Measurements from ENCODE around the gene TRPV5.

The TRPV5 gene

GRCh38 chr7:142868188-142868985, 65.2 kb downstream of the TRPV5 start:
- no peak for DNase-seq

GRCh38 chr7:142867398-142868187, 66.0 kb downstream of the TRPV5 start:
- no peak for DNase-seq

DNA sequence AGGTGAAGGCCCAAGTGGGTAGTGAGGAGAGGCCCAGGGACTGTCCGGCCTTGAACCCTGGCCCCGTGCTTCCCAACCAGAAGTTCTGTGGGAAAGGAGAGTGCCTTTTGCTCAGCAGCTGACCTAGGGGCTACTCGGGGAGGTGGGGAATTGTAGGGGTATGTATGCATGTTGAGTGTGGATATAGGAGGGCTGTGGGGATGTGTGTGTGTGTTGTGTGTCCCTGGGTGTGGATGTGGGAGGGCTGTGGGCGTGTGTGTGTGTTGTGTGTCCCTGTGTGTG, 66.5 kb downstream of the TRPV5 start:
- no peak for DNase-seq

DNA sequence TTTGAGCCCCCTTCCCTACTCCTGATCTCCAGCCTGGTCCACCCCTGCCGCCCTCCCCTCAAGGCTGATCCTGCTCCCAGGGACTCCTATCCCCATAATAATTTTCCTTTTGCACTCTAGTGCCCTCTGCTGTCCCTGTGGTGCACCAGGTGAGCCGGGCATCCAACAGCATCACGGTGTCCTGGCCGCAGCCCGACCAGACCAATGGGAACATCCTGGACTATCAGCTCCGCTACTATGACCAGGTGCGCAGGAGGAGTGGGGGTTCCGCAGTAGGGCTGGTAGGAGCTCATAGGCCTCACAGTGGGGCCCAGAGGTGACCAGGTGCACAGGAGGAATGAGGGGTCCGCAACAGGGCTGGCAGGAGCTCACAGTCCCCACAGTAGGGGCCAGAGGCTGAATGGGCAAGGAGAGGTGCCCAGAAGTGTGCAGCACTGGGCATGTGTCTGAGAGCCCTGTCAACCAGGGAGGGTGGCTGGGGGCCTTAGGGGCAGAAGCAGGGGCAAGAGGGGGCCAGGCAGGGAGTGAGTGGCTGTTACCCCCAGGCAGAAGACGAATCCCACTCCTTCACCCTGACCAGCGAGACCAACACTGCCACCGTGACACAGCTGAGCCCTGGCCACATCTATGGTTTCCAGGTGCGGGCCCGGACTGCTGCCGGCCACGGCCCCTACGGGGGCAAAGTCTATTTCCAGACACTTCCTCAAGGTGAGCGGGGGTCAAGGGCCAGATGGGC, 67.0 kb downstream of the TRPV5 start:
- DNase-seq: no peak

DNA sequence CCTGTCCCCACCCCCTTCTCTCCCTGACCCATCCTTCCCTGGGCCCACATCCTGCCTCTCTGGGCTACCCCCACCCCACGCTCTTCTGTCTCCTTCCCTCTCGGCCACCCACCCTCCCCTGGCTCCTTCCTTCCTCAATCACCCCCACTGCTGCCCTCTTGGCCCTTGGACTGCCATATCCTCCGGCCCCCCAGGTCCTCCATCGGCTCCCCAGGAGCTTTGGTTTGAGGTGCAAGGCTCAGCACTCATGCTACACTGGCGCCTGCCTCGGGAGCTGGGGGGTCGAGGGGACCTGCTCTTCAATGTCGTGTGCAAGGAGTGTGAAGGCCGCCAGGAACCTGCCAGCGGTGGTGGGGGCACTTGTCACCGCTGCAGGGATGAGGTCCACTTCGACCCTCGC, 67.8 kb downstream of the TRPV5 start:
- DNase-seq: no peak

DNA sequence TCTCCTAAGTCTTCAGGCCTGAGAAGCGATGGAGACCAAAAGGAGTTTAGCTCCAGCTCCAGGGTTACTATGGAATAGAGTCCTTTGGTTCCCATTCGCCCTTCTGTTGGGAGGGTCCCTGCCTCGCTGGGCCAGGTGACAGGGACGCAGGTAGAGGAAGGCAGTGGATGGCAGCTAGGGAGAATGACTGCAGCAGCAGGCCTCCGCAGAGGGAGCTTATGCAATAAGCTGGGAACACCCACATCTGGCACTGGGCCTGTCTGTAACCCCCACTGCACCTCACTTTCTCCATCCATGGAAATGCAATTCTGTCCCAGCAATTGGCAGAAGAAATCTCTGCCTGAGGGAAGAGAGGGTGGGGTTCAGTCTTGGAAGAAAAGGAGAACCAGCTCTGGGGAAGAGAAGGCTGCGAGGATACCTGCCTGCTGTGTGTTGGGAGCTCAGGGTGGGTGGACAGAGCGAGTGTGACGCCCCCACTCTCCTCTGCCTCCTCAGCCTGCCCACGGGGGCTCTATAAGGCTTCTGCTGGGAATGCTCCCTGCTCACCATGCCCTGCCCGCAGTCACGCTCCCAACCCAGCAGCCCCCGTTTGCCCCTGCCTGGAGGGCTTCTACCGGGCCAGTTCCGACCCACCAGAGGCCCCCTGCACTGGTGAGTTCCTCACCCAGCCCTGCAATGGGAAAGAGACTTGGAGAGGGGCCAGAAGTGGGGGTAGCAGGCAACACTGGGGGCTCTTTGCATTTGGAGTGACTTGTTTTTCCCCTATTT, 68.4 kb downstream of the TRPV5 start:
- no peak for DNase-seq

DNA sequence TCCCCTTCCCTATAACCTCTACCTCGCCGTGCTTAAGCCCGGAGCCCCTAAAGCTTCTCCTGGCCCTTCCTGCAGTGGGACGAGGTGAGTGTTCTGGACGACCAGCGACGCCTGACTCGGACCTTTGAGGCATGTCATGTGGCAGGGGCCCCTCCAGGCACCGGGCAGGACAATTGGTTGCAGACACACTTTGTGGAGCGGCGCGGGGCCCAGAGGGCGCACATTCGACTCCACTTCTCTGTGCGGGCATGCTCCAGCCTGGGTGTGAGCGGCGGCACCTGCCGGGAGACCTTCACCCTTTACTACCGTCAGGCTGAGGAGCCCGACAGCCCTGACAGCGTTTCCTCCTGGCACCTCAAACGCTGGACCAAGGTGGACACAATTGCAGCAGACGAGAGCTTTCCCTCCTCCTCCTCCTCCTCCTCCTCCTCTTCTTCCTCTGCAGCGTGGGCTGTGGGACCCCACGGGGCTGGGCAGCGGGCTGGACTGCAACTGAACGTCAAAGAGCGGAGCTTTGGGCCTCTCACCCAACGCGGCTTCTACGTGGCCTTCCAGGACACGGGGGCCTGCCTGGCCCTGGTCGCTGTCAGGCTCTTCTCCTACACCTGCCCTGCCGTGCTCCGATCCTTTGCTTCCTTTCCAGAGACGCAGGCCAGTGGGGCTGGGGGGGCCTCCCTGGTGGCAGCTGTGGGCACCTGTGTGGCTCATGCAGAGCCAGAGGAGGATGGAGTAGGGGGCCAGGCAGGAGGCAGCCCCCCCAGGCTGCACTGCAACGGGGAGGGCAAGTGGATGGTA, 69.5 kb downstream of the TRPV5 start:
- no peak for DNase-seq

DNA sequence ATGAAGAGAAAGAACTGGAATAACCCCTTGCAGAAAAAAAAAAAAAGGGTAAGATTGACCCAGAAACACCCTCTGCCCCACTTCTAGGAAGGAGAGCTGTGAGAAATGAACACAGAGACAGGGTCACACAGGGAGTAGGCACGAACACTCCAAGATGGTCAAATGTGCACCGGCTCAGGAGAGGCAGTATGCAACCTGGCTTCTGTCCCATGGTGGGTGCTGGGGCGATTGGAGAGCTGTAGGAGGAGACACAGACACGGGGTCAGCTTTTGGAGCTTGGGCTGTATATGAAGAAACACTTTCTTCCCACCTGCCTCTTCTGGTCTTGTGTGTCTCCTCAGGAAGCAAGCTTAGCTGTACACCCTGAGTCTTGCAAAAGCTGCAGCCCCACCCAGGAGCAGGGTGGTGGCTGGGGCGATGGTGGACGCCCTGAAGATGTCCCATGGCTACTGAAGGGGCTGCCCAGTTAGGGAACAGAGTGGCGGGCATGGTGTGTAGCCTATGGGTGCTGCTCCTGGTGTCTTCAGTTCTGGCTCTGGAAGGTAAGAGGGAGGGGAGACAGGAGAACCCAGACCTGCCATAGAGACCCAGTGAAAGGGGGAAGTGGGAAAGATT, 70.7 kb downstream of the TRPV5 start:
- no peak for DNase-seq

DNA sequence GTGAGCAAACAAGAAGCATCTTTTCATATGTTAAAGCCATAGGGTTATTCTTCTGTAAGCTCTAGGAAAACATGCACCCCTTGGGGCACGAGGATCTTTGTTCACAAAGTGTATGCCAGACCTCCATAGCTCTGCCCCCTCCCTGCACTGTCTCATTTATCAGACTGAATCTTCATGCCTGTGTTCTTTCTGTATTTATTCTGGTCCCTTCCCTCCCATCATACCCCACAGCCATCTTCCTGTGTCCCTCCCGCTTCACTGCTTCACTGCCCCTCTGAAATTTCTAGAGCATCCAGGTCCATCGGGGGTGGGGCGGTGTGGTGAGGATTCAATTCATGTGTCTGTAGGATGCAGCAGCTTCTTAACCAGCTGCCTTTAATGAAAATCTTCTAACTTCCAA, 71.2 kb downstream of the TRPV5 start:
- DNase-seq: no peak

DNA sequence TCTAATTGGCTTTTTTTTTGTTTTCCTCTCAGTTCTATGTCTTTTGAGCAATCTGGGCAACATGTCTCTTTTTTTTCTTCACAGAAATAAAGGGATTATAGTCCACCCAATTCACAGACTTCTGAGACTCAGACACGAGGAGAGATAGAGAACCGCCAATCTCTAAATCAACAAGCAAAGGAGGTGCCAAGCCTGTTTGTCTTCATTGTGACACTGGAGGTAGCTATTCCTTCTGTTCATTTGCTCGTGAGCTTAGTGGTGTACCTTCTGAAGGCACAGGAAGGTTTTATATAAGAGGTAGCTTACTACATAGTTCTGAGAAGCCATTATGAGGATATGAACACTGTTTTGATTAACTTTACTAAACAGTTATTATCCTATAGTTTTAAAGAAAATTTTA, 72.6 kb downstream of the TRPV5 start:
- DNase-seq: no peak

- no peak for DNase-seq
Observed at GRCh38 chr7:142859829-142860228, 73.7 kb downstream of the TRPV5 start.

- DNase-seq: no peak
Observed at GRCh38 chr7:142859411-142859810, 74.1 kb downstream of the TRPV5 start.

All from 8988T (cell line).